ENCODE measurements around the gene PALLD.

The PALLD gene

DNA sequence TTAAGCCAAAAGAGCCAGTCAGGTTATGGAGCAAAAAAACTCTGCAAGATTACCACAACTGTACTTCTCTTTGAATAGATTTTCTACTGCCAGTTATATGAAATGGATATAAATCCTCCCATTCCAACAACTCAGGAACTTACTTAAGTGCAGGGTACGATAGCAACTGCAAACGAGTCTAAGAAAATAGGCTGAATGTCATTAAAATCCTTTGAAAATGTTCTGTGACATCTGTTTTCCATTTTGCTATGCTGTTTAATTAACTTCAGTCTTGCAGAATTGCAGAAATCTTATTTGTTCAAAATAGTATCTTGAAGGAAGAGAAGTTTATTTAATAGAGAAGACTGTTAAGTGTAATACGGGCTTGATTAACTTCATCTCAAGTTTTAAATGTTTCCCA, 243.8 kb downstream of the PALLD start:
- DNase-seq, result no peak

DNA sequence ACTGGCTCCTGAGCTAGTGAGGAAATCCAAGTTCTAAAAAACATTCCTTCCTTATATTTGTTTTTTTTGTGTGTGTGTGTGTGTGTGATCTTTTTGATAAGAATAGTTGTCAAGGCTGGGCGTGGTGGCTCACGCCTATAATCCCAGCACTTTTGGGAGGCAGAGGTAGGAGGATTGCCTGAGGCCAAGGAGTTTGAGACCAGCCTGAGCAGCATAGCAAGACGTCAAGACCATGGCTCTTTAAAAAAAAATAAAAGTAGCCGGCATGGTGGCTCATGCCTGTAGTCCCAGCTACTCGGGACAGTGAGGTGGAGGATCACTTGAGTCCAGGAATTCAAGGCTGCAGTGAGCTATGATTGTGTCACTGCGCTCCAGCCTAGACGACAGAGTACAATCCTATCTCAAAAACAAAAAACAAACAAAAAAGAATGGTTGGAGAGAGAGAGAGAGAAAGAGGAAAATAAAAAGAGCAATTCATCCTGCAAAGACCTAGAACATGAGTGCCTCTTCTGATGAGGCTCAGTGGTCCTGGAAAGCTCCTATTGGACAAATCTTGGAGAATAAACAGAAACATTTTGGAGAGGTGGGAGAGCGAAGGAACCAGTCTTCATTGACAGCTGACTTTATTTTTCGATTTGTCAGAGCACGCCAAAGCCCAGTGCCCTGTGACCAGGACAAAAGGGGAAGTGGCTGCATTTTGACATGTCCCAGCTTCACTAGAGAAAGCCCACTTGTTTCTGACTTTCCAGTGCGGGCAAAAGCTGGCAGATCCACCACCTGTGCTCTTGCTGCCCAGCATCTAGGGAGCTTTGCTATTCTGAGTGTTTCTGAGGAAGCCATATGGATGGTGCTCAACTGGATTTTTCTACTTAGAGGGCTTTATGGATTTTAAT, 244.7 kb downstream of the PALLD start:
- DNase-seq, result no peak

DNA sequence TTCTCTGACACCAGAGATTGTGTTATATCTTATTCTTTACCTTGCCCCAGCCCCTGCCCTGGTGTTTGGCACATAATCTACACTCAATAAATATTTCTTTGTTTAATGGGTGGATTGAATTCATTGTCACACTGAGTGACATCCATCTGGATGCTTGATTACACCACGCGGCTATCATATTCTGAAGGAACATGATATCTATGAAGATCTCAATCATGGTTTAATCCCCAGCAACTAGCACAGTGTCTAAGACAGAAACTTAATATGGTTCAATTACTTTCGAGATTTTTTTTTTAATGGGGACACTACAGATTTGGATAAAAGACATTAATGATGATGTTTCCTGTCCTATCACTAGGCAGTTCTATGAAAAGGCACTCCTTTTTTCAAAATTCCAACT, 246.3 kb downstream of the PALLD start:
- DNase-seq, result no peak

DNA sequence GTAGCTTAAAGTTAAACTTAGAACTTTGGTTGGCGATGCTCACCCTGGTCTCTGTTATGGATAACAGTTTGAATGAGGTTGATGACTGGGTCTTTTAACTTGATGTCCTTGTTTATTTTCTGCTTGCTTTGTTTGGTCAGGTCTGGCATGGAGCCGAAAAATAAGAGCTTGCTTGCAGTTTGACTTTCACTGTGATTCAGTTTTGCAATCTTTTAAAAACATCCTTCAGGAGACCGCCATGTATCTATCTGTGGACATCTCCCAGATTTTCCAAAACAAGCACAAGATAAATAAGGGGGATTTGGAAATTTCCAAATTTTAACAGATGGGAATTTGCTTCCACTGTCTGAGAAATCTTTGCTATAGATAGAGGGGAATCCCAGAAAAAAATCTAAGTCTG, 246.7 kb downstream of the PALLD start:
- DNase-seq, result no peak

DNA sequence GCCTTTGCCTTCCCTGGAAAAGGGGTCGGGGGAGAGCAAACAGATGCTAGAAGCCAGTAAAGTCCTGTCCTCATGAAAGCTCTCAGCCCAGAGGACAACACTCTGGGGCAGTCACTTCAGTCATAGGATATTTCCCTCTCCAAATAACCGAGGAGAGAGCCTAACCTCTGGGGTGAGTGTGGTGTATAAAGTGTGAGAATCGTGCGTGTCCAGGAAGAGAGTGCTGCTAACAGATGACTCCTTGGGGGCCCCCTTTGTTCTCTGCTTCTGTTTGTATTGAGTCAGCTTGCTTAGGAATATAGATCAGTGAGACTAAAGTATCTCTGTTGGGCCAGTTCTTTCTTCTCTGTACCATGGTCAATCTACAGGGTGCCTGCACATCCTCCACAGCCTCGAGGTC, 247.2 kb downstream of the PALLD start:
- no peak for DNase-seq

DNA sequence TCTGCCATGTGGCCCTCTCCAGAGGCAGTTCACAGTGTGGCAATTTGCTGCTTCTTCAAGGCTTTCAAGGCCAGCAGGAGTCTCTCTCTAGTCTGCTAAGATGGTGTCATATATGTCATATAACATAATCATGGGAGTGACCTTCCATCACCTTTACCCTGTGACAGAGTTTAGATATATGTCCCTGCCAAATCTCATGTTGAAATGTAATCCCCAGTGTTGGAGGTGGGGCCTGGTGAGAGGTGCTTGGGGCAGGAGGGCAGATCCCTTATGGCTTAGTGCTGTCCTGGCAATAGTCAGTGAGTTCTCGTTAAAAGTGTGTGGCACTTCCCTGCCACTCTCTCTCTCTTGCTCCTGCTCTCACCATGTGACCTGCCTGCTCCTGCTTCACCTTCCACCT, 252.0 kb downstream of the PALLD start:
- DNase-seq, result no peak

DNA sequence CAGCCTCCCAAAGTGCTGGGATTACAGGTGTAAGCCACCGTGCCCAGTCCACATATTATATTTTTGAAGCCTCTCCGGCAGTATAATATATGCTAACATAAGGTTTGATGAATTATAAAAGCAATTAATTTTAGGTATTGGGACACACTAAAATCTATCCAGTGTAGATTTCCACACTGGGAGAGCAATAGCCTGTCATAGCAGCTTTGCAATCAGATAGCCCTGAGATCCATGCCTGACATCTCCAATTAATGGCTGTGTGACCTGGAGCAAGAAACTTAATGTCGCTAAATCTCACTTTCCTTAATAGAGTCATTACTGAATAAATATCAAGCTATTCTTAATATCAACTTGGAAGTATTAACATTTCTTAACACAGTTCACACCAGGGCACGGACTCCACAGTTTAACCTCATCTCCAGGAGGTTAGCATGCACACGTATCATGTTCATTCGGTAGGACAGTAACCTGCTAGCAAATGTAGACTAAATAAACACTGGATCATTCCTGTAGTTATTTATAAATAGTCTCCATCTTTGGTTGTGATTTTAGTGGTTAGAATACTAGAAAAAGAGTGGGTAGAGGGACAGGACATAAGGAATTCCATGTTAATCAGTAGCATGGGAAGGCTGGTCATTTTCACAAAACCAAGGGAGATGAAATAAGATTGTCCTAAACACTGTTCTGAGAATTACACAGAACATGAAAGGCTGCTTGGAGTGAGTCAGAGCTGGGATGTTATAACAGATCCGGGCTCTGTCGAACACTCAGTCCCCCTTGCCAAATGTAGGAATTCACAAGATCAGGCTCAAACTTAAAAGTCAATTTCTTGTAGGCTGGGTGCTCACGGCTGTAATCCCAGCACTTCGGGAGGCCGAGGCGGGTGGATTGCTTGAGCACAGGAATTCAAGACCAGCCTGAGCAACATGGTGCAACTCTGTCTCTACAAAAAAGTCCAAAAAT, 254.7 kb downstream of the PALLD start:
- no peak for DNase-seq

DNA sequence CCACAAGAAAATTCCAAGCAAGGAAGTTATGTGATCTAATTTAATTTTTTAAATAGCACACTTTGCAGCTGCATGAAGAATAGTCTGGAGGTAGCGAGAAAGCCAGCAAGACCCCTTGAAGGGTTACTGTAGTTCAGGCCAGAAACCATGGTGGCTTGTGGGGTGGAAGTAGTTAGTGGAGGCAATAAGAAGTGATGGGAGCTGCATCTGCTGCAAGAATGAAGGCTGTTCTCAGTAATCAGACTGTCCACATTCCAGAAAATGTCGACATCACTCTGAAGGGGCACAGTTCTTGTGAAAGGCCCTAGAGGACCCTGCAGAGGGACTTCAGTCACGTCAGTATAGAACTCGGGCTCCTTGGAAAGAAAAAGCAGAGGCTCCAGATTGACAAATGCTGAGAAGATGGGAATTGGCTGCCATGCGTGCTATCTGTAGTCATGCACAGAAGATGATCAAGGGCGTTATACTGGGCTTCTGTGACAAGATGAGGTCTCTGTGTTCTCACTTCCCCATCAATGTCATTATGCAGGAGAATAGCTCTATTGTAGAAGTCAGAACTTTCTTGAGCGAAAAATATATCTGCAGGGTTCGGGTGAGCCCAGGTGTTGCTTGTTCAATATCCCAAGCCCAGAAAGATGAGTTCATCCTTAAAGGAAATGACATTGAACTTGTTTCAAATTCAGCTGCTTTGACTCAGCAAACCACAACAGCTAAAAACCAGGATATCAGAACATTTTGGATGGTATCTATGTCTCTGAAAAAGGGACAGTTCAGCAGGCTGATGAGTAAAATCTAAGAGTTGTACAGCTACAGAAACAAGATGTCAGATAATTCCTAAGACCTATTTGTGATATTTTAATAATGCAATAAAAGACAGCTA, 259.0 kb downstream of the PALLD start:
- no peak for DNase-seq

DNA sequence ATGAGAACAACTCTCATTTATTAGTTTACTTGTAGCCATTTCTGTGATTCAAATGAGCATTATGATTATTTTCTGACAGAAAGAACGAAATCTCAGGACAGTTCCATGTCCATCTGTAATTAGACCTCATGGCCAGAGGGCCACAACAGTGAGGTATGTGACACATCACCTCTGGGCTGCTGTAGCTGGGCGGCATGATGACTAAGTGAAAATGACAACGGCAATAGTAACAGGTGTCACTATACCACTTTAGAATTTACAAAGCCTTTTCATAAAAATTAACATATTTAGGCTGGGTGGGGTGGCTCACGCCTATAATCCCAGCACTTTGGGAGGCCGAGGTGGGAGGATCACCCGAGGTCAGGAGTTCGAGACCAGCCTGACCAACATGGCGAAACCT, 260.6 kb downstream of the PALLD start:
- no peak for DNase-seq

DNA sequence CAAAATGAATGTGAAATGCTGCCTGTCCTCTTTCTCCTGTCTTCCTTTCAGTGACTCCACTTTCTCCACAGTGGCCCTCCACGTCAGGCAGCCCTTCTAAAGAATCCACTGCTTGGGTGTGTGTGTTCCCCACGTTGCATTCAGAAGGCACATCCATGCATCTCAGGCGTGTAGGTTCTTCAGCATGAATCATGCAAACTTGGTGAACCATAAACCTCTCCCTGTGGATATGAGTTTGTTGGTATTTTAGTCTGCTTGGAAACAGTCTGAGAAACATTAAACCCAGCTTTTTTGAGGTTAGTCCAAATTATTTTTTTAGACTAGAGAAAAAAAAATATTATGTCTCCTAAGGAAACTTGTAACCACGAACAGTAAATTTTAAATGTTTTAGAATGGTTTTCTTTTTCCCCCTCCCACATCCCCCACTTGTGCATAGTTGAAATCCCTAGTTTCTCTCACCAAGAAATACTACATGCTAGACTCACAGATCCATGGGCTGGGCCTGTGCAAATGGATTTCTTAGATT, 261.6 kb downstream of the PALLD start:
- DNase-seq, result no peak

DNA sequence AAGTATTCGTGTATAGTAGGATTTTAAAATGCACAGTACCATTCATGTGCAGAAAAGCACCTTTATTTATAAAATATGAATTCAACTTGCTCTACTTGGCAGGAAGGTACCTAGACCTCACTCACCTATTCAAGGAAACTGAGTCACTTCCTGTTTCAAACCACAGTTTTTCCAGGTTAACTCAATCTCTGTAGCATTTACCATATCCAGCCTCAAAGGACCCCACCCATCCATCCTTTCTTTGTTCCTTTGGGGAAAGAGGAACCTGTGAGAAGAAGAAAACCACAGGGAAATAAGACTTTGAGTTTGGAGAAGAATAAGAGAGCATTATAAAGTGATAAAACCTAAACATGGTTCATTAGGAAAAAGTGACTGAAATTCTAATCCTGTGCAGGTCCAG, 262.5 kb downstream of the PALLD start:
- DNase-seq, result no peak

DNA sequence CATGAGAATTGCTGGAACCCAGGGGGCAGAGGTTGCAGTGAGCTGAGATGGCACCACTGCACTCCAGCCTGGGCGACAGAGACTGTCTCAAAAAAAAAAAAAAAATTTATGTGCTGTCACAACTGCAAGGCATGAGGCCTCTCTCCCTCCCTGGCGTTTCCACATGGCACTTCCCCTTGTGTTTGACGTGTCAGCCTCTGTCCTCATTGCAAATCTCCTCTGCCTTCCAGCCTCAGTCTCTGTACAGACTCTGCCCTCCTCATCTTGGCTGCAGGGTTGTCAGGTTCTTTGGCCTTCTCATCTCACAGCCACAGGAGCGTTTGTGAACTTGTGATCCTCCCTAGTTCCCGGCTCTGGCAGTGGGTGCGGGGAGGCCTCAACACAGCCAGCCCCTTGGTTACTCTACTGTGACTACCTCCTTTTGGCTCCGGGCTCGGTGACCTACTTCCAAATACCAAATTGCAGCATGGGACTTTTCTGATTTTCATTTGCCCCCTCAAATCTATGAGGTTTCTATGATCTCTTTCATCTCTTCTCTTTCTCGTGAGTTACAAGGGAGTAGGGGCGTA, 263.2 kb downstream of the PALLD start:
- DNase-seq, result no peak

DNA sequence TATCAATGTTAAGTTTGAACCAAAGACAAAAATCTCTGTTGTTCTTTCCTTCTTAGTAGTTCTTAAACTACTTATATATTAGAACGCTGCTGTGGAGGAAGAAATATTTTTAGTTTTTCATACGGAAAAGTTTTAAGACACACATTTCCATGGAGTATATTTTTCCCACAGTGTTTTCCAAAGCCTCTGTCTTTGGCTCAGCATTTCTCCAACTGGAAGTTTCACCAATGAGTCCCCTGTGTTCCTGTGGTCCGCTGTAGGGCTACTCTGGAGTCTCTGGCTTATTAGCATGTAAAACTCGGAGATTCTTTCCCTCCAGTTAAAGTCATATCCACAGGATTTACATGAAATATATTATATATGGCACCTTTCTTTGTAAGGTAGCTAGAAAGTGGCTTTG, 264.2 kb downstream of the PALLD start:
- DNase-seq, result no peak

DNA sequence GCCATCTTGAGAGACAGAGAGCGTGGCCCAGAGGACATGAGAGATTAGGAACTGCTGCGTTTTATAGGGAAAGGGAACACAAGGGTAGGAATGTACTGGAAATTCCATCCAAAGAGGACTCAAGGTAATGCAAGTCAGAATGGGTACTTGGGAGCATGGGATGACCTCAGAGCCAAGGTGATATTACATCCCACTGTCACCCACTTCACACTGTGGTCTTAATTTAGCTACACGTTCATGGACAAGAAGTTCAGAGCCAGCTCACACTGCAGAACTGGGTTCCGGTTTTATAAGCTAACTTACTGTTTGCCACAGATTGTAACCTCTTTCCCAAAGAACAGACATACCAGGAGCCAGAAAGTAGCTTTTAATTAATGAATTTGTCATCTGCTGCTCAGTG, 268.5 kb downstream of the PALLD start:
- no peak for DNase-seq

DNA sequence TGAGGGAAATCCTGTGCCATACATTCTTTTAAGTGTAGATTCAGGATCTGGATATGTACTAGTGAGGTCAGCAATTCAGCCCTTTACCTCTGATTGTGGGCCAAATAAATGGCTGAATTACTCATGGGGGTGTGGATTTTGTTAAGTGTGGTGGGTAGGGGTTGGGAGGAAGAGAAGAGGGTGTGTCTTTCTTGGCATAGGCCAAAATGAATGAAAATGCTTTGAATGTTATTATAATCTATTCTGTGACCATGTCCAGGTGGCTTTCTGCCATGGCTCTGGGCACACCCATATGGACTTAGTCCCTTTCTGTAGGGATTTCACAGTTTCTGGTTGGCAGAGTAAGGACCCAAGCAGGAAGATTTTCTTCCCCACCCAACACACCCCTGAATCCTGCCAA, 268.9 kb downstream of the PALLD start:
- no peak for DNase-seq

DNA sequence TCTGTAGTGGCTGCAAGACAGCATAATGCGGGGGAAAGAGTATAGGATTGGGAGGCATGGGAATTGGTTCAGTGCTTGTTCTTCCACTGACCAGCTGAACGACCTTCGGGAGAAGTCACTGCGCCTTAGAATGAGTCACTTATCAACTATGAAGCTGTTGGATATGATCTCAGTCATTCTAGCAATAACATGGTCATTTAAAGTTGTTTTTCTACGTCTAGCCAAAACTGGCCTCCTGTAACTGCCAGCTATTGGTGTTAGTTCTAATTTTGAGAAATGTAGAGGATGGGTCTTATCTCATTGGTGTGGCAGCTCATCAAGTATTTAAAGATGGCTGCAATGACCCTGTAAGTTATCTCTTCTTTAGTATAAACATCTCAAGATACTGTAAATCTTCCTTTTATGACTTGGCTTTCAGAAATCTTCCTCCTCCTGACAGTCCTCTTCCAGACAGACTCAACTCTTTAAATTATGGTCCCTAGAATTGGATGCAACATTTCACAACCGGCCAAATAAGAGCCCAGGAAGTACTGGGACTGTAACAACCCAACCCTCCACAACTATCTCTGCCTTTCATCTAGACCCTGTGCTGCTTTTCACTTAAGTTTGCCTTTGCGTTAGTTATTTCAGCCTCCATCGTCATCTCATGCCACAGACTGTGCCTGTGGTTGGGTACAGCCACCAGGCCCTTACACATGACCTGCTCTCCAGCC, 269.9 kb downstream of the PALLD start:
- DNase-seq, result no peak

DNA sequence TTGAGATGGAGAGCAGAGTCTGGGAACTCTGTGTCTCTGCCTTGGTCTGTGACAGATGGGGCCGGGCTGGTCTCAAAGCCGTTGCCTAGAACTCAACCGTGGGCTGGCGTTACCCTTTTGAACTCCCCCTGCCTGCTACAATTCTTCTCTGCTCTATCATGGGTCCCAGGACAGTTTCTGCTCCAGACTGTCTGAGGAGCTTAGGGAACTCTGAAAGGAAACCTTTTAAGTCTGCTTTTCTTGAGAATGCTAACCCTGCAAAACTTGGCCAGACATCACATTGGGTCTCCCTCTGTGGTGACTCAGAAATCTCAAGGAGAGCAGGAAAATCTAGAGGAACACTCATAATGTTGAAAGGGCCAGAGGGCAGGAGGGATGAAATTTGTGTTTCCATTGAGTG, 272.6 kb downstream of the PALLD start:
- no peak for DNase-seq

DNA sequence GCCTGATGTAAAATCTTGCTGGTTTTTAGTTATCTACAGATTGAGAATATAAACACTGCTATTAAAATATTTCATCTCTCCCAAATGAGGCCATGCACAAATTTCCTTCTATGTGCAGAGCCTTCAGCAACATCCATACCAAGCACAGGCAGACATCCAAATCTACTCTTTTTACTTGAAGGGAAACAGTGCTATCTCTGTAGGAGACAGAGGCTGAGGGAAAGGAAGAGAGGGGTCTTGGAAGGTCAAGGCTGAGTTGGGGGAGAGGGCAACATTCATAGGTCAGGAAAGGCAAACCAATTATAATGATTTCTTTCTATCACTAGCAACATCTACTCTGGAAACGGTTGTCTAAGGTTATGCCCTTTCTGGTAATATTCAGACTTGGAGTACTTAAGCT, 273.0 kb downstream of the PALLD start:
- DNase-seq, result no peak

DNA sequence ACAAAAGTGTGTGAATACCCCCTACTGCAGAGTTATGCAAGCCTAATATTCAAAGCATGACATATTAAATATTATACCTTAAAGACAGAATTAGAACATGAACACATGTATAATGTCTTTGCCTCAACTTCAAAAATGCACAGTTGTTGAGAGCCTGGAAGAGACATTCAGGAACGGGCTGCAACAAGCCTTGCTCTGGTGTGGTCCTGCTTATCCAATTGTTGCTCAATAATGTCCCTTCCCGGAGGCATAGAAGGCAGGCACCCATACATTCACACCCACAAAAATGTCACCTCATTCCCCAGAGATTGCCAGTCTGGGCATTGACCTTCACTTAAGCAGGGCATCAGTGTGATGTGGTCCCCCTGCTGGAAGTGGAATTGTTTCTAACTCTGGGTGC, 274.4 kb downstream of the PALLD start:
- DNase-seq, result no peak

DNA sequence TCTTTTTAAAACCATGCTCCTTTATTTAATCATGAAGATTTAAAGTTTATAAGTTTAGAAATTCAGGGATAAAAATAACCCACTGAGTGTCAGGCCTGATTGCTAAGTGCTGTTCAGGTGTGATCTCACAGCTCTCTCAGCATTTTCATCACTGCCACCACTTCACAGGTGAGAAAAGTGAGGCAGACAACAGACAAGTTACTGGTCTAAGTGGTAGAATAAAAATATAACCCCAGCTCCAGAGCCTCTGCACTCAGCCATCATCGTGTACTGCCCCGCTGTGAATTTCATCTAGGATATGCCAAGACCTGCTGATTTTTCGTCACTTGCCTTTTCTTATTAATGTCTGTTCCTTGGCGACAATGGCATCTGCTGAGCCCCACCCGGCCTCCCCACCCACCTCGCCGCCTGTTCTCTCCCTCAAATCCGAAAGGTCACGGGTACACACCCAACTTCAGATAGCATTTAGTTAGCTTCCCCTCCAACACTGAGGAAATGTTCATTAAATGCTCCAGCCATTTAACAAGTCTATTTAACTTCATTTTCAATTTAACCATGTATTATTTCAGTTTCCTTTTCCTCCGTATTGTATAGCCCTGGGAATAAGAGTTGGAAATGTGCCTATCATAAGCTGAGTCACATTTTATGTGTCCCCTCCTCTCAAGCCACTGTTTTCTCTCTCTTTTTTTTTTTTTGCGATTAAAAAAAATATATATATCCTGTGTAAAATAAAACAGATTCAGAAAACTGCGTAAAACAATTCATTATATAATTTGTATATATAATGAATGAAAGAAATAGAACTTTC, 276.7 kb downstream of the PALLD start:
- no peak for DNase-seq

DNA sequence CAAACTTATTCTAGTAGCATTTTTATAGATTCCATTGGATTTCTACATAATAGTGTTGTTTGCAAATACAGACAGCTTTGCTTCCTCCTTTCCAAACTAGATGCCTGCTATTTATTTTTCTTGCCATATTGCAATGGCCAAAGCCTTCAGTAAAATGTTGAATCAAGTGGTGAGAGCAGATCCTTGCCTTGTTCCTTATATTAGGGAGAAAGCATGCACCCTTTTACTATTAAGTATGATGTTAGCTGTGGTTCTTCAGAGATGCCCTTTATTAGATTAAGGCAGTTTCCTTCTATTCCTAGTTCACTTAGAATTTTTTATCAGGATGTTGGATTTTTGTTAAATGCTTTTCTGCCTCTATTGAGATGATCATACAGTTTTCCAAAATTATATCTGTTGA, 279.5 kb downstream of the PALLD start:
- no peak for DNase-seq

Data from activated CD4-positive, alpha-beta T cell treated with anti-CD3 and anti-CD28 coated beads for 1 hour (primary cell).